ENCODE measurements around the gene HAPLN2.

HAPLN2 gene

DNA sequence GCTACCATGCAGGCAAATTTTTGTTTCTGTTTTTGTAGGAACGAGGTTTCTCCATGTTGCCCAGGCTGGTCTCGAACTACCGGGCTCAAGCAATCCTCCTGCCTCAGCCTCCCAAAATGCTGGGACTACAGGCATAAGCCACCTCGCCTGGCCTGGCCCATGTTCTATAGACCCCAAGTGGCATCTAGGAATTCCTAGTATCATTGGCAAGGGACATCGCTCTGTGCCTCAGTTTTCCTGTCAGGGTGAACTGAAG lies 43.5 kb downstream of the HAPLN2 start:
- ChIA-PET CTCF (interaction anchor here (1.0 to 13.1 kb wide), 7 partner anchors 15 to 217 kb away, joined by 3 to 506 read pairs (median 185); partner anchors contain the start of genes BCAN, HAPLN2, ISG20L2 and METTL25B), POLR2A (no interaction called here)
- H3K4me3 ChIP-seq (ENCODE audit: low read depth, low read length): no peak overlapping the region
- TF ChIP-seq CTCF (IDR thresholded peaks at IDR 0.05; ENCODE audit: insufficient read depth, low read length, missing control alignments): no peak
- DNase-seq (ENCODE audit: low read depth, low spot score): no peak

DNA sequence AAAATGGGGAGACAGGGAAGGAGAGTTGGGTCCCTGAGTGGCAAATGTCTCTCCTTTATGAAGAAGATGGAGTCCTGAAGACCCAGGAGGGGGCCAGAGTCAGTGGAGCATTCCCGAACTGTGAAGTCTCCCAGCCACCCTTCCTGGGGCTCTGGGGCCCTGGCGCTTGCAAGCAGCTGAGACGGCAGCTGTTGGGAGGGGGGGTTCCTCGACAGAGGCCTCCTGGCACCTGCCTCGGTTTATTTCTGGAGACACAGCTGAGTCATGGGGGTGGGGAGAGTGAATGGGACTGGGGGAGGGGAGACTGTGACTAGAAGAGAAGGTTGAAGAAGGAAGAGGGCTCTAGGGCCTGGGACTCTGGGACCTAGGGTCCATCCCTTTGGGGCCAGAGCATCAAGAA lies 44.0 kb downstream of the HAPLN2 start:
- TF ChIP-seq CTCF (IDR thresholded peaks at IDR 0.05; ENCODE audit: insufficient read depth, low read length, missing control alignments): no peak
- CTCF ChIA-PET: interaction anchor here (1.2 to 13.1 kb wide), 5 partner anchors 14 to 61 kb away, joined by 3 to 506 read pairs (median 230); partner anchors contain the start of genes HAPLN2, ISG20L2, METTL25B and NES
- no peak for DNase-seq (ENCODE audit: low read depth, low spot score)
- H3K4me3 ChIP-seq (ENCODE audit: low read depth, low read length): no peak overlapping the region
- POLR2A ChIA-PET: no interaction called here

DNA sequence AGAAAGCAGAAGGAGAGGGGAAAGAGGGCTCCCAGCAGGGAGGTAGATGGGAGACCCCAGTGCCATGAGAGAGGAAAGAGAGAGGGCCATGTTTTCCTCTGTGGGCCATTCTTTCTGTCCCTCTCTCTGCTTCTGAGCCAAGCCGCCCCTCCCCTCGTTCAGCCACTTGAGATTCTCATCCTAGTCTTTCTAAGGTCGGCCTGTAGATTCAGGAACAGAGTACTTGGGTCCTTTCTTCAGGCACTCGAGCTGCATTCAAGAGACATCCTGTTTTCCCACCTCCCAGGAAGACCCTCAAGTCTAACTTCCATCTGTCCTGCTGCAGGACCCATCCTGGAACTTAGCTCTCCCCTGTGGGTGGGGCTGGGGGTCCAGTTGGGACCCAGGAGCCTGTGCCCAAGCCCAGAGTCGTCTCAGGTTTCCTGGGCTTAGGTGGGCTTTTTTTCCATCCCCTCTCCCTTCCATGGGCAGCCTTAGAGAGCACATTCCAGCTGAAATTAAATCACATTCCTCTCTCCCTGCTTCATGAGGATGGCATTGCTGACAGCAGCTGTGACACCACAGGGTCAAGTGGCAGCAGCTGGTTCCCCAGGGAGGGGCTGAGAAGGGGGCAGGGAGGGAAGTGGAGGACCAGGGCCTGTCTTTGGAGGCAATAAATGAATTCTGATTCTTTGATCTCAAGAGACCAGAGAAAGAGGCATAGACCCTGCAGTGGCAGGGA lies 45.0 kb downstream of the HAPLN2 start:
- DNase-seq (ENCODE audit: low read depth, low spot score): no peak
- ChIA-PET POLR2A (no interaction called here), CTCF (interaction anchor here (0.9 to 13.1 kb wide), 10 partner anchors 9 to 226 kb away, joined by 3 to 409 read pairs (median 6); partner anchors contain the start of genes CRABP2, HAPLN2, ISG20L2 and METTL25B)
- no peak for TF ChIP-seq CTCF (IDR thresholded peaks at IDR 0.05; ENCODE audit: insufficient read depth, low read length, missing control alignments)
- no peak overlapping the region for H3K4me3 ChIP-seq (ENCODE audit: low read depth, low read length)

DNA sequence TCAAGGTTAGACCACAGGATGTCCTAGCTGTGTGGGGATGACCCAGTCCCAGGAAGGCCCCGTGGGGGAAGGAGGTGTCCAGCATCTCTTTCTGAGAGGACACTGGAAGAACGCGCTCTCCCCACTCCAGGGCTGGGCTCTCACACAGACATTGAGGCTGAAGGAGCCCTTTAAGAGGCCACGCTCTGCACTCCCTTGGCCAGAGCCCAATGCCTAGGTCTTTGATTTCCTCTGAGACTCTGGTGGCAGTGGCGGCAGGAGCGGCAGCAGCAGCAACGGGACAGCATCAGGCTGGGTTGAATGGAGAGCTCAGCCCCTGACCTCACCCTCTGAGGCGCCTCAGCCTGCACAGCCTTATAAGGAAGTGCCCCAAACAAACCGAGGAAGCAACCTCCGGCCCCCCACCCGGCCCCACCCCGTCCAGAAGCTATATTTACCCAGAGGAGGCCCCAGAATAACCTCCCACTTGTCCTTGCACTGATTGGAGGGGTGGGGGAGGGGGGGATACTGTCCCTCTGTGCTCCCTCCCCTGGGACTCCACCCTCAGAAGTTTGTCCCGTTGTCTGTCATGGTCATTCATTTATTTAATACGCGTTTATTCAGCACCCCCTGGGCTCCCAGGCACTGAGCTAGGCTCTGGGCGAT lies 45.7 kb downstream of the HAPLN2 start:
- DNase-seq (ENCODE audit: low read depth, low spot score): no peak
- no peak for TF ChIP-seq CTCF (IDR thresholded peaks at IDR 0.05; ENCODE audit: insufficient read depth, low read length, missing control alignments)
- CTCF ChIA-PET: interaction anchor here (0.9 to 13.1 kb wide), 11 partner anchors 9 to 225 kb away, joined by 3 to 409 read pairs (median 6); partner anchors contain the start of genes CRABP2, HAPLN2, ISG20L2 and METTL25B
- no peak overlapping the region for H3K4me3 ChIP-seq (ENCODE audit: low read depth, low read length)
- POLR2A ChIA-PET: no interaction called here

GRCh38 chr1:156665539-156665938 lies 46.3 kb downstream of the HAPLN2 start:
- CTCF ChIA-PET: interaction anchor here (0.9 to 13.1 kb wide), 10 partner anchors 8 to 59 kb away, joined by 3 to 409 read pairs (median 6); partner anchors contain the start of genes CRABP2, HAPLN2, ISG20L2 and METTL25B
- H3K4me3 ChIP-seq (ENCODE audit: low read depth, low read length): no peak overlapping the region
- DNase-seq (ENCODE audit: low read depth, low spot score): no peak
- POLR2A ChIA-PET: no interaction called here
- no peak for TF ChIP-seq CTCF (IDR thresholded peaks at IDR 0.05; ENCODE audit: insufficient read depth, low read length, missing control alignments)
